ENCODE data around the gene SLC8B1.
A peak's percentile ranks its signal among the peaks of the same experiment; 100 is the strongest.
"Not testable (repeated sequence)": the region's sequence is repeated elsewhere in the genome, so short reads cannot be mapped to it uniquely, and the experiment has no call there.

Gene SLC8B1

GRCh38 chr12:113364698-113365097, 29.8 kb upstream of the SLC8B1 start:
- H3K4me1 Mint-ChIP-seq = peaks cover 11% of the 10 kb centered on the region
- H3K27me3 Mint-ChIP-seq = no peaks in the 10 kb centered on the region
- no peak overlapping the region for H3K27ac Mint-ChIP-seq
- H3K9me3 Mint-ChIP-seq = no peaks in the 10 kb centered on the region
- DNase-seq (no peak), ATAC-seq (no peak)
- no peak overlapping the region for H3K4me3 Mint-ChIP-seq
- peaks cover 11% of the 10 kb centered on the region for H3K36me3 Mint-ChIP-seq (ENCODE audit: low read depth)

DNA sequence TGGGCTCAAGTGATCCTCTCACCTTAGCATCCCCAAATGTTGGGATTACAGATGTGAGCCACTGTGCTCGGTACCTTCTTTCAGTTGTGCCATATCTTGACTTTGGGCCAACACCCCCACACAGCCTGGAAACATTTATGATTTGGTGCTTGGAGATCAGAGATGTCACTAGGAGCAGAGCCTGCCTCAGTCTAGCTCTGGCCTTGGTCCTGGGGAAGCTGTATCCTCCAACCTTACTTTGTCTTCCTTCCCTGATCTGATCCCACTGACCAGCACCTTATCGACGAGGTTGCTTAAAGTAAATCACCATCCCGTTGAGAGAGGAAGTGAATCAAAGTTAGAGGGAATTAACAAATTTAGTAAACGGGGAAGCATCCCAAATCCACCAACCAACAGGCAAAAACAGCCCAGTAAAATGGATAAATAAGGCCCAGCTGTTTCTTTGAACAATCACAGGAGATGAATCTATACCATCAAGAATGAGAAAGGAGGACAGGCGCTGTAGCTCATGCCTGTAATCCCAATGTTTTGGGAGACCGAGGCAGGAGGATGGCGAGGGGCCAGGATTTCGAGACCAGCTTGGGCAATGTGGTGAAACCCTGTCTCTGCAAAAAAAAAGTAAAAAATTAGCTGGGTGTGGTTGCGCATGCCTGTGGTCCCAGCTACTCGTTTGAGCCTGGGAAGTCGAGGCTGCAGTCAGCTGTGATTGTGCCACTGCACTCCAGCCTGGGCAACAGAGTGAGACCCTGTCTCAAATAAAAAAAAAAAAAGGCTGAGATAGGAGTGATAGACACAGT, 26.9 kb upstream of the SLC8B1 start:
- no peaks in the 10 kb centered on the region for H3K9me3 Mint-ChIP-seq
- H3K27me3 Mint-ChIP-seq = no peaks in the 10 kb centered on the region
- ATAC-seq = no peak
- peaks cover 8% of the 10 kb centered on the region for H3K36me3 Mint-ChIP-seq (ENCODE audit: low read depth)
- no peak overlapping the region for H3K4me3 Mint-ChIP-seq
- peaks cover 19% of the 10 kb centered on the region for H3K4me1 Mint-ChIP-seq
- no peak overlapping the region for H3K27ac Mint-ChIP-seq
- DNase-seq = no peak

DNA sequence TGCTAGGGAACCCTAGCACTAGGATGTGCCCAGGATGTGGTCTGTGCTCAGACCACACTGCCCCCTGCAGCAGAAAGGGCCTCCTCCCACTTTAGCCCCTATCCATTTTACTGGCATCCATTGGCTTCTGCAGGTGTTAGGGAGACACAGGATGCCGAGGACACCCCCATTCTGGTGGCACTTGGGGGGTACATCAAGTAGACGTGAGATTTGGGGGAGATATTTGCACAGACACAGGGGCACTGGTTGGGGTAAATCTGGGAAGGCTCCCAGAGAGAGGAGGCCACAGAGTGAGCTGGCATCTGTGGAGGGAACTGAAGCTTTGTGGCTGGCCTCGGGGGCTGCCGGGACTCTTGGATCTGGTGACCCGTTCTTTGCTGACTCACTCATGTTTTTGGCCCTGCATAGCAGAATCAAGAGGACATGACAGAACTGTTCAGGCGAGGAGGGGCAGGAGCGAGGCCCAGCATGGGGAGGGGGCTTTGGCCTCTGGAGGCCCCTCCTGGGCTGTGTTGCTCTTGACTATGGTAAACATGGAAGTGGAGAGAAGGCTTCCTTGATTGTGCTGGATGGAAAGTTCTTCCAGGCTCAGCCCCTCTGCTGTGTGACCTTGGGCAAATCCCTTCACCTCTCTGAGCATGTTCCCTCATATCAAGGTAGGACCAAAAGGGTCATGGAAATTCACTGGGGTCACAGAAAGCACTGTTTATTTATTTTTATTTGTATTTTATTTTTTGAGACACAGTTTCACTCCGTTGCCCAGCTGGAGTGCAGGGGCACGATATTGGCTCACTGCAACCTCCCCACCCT, 25.2 kb upstream of the SLC8B1 start:
- H3K4me3 Mint-ChIP-seq = peak overlapping the region; percentile 86

GRCh38 chr12:113359133-113359938, 24.4 kb upstream of the SLC8B1 start:
- Mint-ChIP-seq H3K4me1 (peaks cover 19% of the 10 kb centered on the region), H3K4me3 (peak overlapping the region; percentile 86), H3K27me3 (no peaks in the 10 kb centered on the region), H3K36me3 (ENCODE audit: low read depth) (peaks cover 3% of the 10 kb centered on the region), H3K9me3 (no peaks in the 10 kb centered on the region), H3K27ac (peak overlapping the region; percentile 1)
- DNase-seq (peak; percentile 11), ATAC-seq (no peak)

More for the DNA sequence above, 25.2 kb upstream of the SLC8B1 start:
- Mint-ChIP-seq H3K27ac (no peak overlapping the region), H3K27me3 (no peaks in the 10 kb centered on the region), H3K9me3 (no peaks in the 10 kb centered on the region), H3K4me1 (peaks cover 19% of the 10 kb centered on the region), H3K36me3 (ENCODE audit: low read depth) (peaks cover 6% of the 10 kb centered on the region)
- ATAC-seq (no peak), DNase-seq (no peak)

- peaks cover 2% of the 10 kb centered on the region for H3K36me3 Mint-ChIP-seq (ENCODE audit: low read depth)
- H3K4me3 Mint-ChIP-seq = peak within 1 kb of the TSS; percentile 86
- no peaks in the 10 kb centered on the region for H3K27me3 Mint-ChIP-seq
- ATAC-seq (peak; percentile 95), DNase-seq (peak; percentile 94)
- H3K4me1 Mint-ChIP-seq = peaks cover 19% of the 10 kb centered on the region
- peak within 1 kb of the TSS; percentile 69 for H3K27ac Mint-ChIP-seq
- H3K9me3 Mint-ChIP-seq = no peaks in the 10 kb centered on the region
These were observed 23.6 kb upstream of the SLC8B1 start, which contains the start of gene PLBD2 for GRCh38 chr12:113358381-113359132. PLBD2 (plus strand) TSS chr12:113358587; CDS start chr12:113358601, 14 bp downstream.

DNA sequence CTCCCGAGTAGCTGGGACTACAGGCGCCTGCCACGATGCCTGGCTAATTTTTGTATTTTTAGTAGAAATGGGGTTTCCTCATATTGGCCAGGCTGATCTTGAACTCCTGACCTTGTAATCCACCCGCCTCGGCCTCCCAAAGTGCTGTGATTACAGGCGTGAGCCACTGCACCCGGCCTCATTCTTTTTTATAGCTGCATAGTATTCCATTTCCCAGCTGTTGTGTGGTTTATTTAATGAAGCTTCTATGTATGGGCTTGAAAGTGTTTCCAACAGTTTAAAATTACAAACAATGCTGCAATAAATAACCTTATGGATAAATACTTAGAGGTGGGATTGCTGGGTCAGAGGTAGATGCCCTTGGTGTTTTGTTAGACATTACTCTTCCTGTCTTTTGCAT, 19.3 kb upstream of the SLC8B1 start:
- H3K27me3 Mint-ChIP-seq; H3K4me1 Mint-ChIP-seq; DNase-seq; H3K9me3 Mint-ChIP-seq; H3K4me3 Mint-ChIP-seq; H3K36me3 Mint-ChIP-seq (ENCODE audit: low read depth); ATAC-seq; H3K27ac Mint-ChIP-seq: not testable (repeated sequence)

DNA sequence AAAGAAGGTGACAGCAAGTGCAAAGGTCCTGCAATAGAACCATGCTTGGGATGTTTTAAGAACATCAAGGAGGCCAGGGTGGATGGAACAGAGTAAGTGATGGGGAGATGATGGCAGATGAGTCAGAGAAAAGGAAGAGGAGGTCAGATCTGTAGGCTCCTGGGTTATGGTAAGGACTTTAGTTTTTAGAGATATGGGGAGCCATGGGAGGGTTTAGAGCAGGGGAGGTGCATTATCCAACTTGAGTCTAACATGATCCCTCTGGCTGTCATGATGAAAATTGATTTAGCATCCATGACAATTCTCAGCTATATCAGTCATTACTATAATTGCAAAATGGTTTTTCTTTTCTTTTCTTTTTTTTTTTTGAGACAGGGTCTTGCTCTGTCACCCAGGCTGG, 16.2 kb upstream of the SLC8B1 start:
- Mint-ChIP-seq H3K4me3 (no peak overlapping the region), H3K36me3 (ENCODE audit: low read depth) (no peaks in the 10 kb centered on the region), H3K27ac (no peak overlapping the region), H3K27me3 (peaks cover 10% of the 10 kb centered on the region), H3K9me3 (no peaks in the 10 kb centered on the region), H3K4me1 (no peaks in the 10 kb centered on the region)
- DNase-seq (no peak), ATAC-seq (no peak)

GRCh38 chr12:113348849-113349536, 14.1 kb upstream of the SLC8B1 start:
- Mint-ChIP-seq H3K27ac (peak overlapping the region; percentile 35), H3K36me3 (ENCODE audit: low read depth) (no peaks in the 10 kb centered on the region), H3K9me3 (no peaks in the 10 kb centered on the region), H3K4me3 (no peak overlapping the region), H3K27me3 (peaks cover 10% of the 10 kb centered on the region), H3K4me1 (no peaks in the 10 kb centered on the region)
- ATAC-seq (no peak), DNase-seq (no peak)

- H3K36me3 Mint-ChIP-seq (ENCODE audit: low read depth) = no peaks in the 10 kb centered on the region
- no peaks in the 10 kb centered on the region for H3K9me3 Mint-ChIP-seq
- no peaks in the 10 kb centered on the region for H3K4me1 Mint-ChIP-seq
- H3K27ac Mint-ChIP-seq = no peak overlapping the region
- peaks cover 10% of the 10 kb centered on the region for H3K27me3 Mint-ChIP-seq
- no peak overlapping the region for H3K4me3 Mint-ChIP-seq
- ATAC-seq (no peak), DNase-seq (no peak)
These were observed 13.0 kb upstream of the SLC8B1 start for GRCh38 chr12:113347892-113348291.

DNA sequence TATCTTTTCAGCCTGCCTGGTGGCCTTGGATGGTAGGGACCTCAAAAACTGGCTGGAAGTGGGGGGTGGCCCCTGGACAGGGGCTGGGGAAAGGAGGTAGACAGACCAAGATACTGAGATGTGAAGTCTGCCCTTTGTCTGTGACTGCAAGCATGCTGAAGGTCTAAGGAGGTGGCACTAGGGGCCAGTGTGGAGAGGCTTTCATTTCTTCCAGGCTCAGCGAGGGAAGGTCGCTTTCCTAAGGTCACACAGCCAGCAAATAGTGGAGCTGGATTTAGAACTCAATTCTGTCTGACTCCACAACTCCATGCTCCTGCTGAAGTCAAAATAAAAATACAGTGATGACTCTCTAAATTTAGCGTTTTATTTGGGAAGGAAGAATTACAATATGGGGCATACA, 12.2 kb upstream of the SLC8B1 start:
- DNase-seq = no peak
- Mint-ChIP-seq H3K27me3 (peaks cover 6% of the 10 kb centered on the region), H3K4me3 (no peak overlapping the region), H3K27ac (no peak overlapping the region), H3K4me1 (no peaks in the 10 kb centered on the region), H3K36me3 (ENCODE audit: low read depth) (no peaks in the 10 kb centered on the region), H3K9me3 (no peaks in the 10 kb centered on the region)
- no peak for ATAC-seq

DNA sequence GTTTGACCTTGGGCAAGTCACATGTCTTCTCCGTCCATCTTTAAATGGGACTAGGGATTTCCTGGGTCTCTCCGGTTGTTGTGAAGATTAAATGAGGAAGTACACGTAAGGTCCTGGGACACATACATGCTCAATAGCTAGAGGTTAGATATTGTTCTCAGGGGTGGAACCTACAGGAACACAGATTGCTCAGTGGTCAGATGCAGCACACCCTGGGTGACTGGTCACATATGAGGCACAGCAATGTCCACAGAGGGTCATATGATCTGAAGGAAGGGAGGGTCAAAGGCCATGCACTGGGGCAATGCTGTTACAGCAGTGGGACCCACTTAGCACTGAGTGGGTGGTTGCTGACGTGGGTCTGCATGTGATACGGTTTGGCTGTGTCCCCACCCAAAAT, 11.4 kb upstream of the SLC8B1 start:
- Mint-ChIP-seq H3K27ac (no peak overlapping the region), H3K36me3 (ENCODE audit: low read depth) (no peaks in the 10 kb centered on the region), H3K4me1 (no peaks in the 10 kb centered on the region), H3K27me3 (peaks cover 6% of the 10 kb centered on the region), H3K4me3 (no peak overlapping the region), H3K9me3 (no peaks in the 10 kb centered on the region)
- ATAC-seq (no peak), DNase-seq (no peak)

DNA sequence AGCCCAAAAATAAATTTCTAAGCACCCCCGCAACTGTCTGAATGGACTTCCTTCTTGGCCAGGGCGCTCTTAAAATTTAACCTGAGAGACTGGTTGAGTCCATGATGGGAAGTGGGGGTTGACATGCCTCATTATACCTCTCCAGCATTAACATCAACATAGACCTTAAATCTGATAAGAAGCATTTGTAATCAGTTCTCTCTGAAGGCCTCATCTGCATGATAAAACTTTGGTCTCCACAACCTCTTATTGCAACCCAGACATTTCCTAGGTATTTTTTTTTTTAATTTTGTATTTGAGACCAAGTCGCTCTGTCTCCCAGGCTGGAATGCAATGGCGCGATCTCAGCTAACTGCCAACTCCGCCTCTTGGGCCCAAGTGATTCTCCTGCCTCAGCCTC, 10.4 kb upstream of the SLC8B1 start:
- Mint-ChIP-seq H3K27ac (no peak overlapping the region), H3K4me1 (no peaks in the 10 kb centered on the region), H3K27me3 (peaks cover 4% of the 10 kb centered on the region), H3K9me3 (no peaks in the 10 kb centered on the region), H3K4me3 (no peak overlapping the region), H3K36me3 (ENCODE audit: low read depth) (no peaks in the 10 kb centered on the region)
- ATAC-seq (no peak), DNase-seq (no peak)

DNA sequence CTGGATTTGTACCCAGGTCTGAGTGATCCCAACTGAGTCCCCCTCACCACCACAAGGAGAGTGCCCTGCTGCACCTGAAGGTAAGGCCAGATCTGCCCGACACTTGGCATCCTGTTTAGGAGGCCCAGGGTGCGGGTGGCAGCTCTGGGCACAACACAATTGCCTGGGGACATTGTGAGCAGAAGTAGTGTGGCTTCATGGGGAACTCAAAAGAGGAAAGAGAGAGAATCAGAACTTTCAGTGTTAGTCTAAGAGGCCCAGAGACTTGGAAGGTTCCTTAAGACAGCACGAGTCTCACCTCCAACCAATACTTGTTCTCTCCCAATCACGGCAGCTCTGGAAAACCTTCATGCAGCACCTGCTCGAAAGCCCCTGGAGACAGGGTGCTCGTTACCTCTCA, 6.6 kb upstream of the SLC8B1 start:
- Mint-ChIP-seq H3K27ac (no peak overlapping the region), H3K4me3 (no peak overlapping the region), H3K27me3 (no peaks in the 10 kb centered on the region), H3K4me1 (no peaks in the 10 kb centered on the region), H3K36me3 (ENCODE audit: low read depth) (no peaks in the 10 kb centered on the region), H3K9me3 (no peaks in the 10 kb centered on the region)
- no peak for ATAC-seq
- DNase-seq = no peak

Measured in activated naive CD8-positive, alpha-beta T cell treated with anti-CD3 and anti-CD28 coated beads, Interleukin-2, amount 50 U/mL, for 24 hours (primary cell).